NCI-H2196 (cell line): Measurements from ENCODE around the gene DISC1.
A peak's percentile ranks its signal among the peaks of the same experiment; 100 is the strongest.
"Not testable (repeated sequence)": the region's sequence is repeated elsewhere in the genome, so short reads cannot be mapped to it uniquely, and the experiment has no call there.

Source experiments
- DNase-seq: peaks from one replicate; lab custom pipeline; 2025; ENCODE audit not compliant: unreplicated experiment; lab: John Stamatoyannopoulos, UW

DISC1 gene

GRCh38 chr1:231724876-231725647 is 98.5 kb downstream of the DISC1 start:
- peak; percentile 26 for DNase-seq

DNA sequence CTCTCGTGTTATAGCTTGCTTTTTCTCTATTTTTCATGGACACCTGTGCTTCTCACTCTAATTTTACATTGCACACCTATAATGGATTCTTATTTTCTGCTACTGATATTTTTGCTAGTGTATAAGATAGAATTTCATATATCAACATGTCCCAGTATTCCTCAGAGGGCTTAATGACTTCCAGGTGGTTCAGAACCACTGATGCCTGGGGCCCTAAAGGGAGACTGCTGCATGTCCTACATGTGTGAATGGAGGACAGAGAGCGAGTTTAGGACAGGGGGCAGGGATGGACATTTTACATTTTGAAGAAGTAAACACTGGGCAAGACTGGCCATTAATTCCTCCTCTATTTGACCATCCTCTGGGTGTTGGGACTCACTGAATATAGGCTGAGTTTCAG is 100.6 kb downstream of the DISC1 start:
- no peak for DNase-seq

DNA sequence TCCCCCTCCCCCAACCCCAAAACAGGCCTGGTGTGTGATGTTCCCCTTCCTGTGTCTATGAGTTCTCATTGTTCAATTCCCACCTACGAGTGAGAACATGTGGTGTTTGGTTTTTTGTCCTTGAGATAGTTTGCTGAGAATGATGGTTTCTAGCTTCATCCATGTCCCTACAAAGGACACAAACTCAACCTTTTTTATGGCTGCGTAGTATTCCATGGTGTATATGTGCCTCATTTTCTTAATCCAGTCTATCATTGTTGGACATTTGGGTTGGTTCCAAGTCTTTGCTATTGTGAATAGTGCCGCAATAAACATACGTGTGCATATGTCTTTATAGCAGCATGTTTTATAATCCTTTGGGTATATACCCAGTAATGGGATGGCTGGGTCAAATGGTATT is 102.4 kb downstream of the DISC1 start:
- not testable (repeated sequence) for DNase-seq

DNA sequence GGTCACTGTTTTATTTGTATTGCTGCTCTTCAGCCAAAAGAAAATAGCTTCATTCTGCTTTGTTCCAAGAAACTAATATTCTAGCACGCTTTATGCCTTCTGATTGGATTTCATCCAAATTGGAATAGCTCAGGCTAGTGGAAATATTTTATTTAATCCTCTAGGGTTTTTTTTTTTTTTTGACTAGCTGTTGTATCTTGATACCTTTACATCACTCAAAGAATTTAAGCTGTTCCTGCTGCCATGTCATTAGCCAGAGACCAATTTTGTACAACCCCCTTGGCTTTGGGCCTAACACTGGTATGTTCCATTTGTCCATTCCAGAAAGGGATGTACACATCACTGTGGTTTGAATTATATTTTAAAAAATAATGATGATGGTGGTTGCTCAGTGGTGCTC is 103.0 kb downstream of the DISC1 start:
- DNase-seq, result no peak

GRCh38 chr1:231731268-231731667 is 104.7 kb downstream of the DISC1 start:
- no peak for DNase-seq

GRCh38 chr1:231733063-231733462 is 106.5 kb downstream of the DISC1 start:
- no peak for DNase-seq

DNA sequence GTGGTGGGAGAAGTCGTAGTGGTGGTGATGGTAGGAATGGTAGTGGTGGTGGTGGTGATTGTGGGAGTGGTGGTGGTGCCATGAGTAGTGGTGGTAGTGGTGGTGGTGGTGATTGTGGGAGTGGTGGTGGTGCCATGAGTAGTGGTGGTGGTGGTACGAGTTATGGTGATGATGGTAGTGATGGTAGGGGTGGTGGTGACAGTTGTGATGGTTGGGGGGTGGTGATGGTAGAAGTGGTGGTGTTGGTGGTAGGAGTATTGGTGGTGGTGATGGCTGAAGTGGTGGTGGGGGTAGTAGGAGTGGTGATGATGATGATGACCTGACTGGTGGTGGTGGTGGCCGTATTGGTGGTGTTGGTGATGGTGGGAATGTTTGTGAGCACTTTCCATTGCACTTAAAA is 107.1 kb downstream of the DISC1 start:
- no peak for DNase-seq

DNA sequence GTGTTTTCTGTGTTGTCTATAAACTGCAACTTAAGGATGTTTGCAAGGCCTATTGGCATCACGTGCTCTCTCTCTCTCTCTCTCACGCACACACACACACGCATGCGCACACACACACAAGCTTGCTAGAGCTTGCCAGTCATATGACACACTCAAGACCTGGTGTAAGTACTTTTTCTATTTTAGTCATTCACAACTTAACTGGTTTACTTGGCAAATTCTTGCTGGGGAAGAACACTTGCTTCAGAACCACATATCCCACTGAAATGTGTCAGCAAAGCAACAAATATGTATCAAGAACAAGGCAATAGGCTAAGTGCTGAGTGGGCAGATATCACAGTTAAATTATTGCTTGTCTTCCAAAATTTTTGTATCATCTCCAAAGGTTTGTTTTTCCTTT is 107.8 kb downstream of the DISC1 start:
- DNase-seq, result no peak

GRCh38 chr1:231735411-231735810 is 108.8 kb downstream of the DISC1 start:
- DNase-seq, result no peak

GRCh38 chr1:231735941-231736340 is 109.4 kb downstream of the DISC1 start:
- no peak for DNase-seq

GRCh38 chr1:231736464-231736863 is 109.9 kb downstream of the DISC1 start:
- no peak for DNase-seq

GRCh38 chr1:231738554-231738953 is 112.0 kb downstream of the DISC1 start:
- DNase-seq, result no peak

- no peak for DNase-seq
These were observed 117.4 kb downstream of the DISC1 start for GRCh38 chr1:231743966-231744365.

DNA sequence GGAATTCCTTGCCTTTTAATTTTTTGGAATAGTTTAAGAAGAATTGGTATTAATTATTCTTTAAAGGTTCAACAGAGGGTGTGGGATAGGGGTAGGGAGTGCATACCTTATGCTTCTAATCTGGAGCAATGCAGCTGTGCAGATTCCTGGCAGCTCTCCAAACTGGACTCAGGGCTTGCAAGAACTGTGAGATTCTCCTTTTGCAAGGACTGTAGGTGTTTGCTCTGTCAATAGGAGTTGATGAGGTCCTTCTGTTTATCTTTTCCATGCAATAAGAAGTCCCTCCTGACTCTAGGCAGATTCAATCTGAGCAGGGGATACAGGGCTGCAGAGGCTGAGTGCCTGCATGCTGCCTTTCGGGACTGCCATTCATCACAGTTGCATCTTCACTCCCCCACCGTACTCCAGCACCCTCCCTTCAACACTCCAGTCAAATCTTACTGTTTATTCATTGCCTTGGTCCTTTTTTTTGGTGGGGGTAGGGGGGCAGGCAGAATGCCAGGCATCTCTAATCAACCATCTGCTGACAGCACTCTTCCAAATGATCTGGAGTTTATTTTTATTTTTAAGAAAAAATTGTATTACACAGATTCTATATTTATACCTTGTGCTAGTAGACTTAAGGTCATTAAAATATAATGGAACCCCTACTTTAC is 122.3 kb downstream of the DISC1 start:
- DNase-seq, result no peak

GRCh38 chr1:231750296-231750695 is 123.7 kb downstream of the DISC1 start:
- DNase-seq, result no peak

DNA sequence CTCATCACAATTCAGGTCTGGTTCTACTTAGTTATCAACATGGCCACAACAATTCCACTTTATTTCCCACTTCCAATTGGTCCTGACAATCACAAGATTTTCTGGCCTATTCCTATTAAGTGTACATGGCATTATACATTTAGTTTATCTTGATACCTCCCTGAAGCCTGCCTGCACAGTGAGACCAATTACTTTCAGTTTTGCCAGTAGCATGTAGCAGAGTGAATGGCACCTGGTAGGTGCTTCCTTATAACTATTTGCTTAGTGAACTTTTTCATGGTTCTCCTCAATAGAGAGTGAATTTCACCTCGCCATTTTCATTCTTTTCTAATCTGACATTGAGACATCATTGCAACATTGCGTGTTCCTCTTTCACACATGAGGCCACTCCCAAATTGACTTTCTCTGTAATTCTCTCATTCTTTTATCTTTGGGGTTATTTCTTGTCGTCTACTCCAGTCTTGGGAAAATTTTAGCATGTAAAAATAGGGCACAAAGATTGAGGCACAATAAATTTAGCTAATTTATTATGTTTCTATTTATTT is 124.3 kb downstream of the DISC1 start:
- DNase-seq, result no peak

GRCh38 chr1:231751415-231751814 is 124.8 kb downstream of the DISC1 start:
- no peak for DNase-seq

GRCh38 chr1:231753313-231753712 is 126.7 kb downstream of the DISC1 start:
- no peak for DNase-seq

- no peak for DNase-seq
These were observed 130.5 kb downstream of the DISC1 start for GRCh38 chr1:231757101-231757404.

DNA sequence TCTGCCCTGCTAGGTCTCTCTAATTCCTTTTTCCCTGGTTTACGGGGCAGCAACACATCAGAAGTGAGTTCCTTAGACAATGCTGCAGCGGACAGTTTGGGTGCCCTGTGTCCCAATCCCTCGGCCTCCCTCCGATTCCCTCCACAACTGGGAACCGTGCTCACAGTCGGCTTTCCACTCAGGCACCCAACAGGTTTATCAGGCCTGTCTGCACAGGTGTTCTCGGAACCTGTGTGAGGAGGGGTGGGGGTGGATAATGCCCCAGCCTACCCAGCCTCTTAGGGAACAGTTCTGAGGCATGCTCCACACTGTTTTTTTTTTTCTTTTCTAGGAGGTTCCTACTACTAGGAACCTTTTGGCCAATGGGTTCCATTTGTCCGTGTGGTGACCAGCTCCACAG is 131.2 kb downstream of the DISC1 start:
- DNase-seq, result no peak

GRCh38 chr1:231761252-231761651 is 134.7 kb downstream of the DISC1 start:
- DNase-seq, result no peak

- no peak for DNase-seq
These were observed 135.4 kb downstream of the DISC1 start for GRCh38 chr1:231761747-231762541.
